ENCODE measurements around the gene SRM. TPM values are rescaled to one million over a fixed set of nuclear protein-coding genes. Genes with fewer than 3 reads are reported as not detected.
A peak's percentile ranks its signal among the peaks of the same experiment; 100 is the strongest.

The SRM gene
- total and polyA plus RNA-seq, 2 of the 13 experiments (the other 11 are each of a cell fraction or from before 2014, with no cell fraction given): 27.9 to 31.8 TPM

GRCh38 chr1:11012260-11013159 lies 47.3 kb downstream of the SRM start, which contains the start of gene TARDBP (continued):
- TF ChIP-seq TAF1 (CRISPR knock-in tag; IDR thresholded peaks at IDR 0.05) (peak; percentile 96), ATF3 (CRISPR knock-in tag; IDR thresholded peaks at IDR 0.05) (0 out of 2 replicates have a peak, but pooled peaks have one; percentile 3), ZSCAN9 (CRISPR knock-in tag; IDR thresholded peaks at IDR 0.05; ENCODE audit: borderline replicate concordance) (peak; percentile 79), ZFP90 (CRISPR knock-in tag; IDR thresholded peaks at IDR 0.05; ENCODE audit: borderline replicate concordance) (peak; percentile 86; the same call in 1 of the 2 replicates), SRY (CRISPR knock-in tag; IDR thresholded peaks at IDR 0.05) (peak; percentile 97; the same call in 1 of the 2 replicates), PHF8 (CRISPR knock-in tag; IDR thresholded peaks at IDR 0.05) (peak; percentile 99), SIX1 (CRISPR knock-in tag; IDR thresholded peaks at IDR 0.05; ENCODE audit: borderline replicate concordance) (no peak), ZNF512 (CRISPR knock-in tag; IDR thresholded peaks at IDR 0.05) (no peak), ZNF709 (CRISPR knock-in tag; IDR thresholded peaks at IDR 0.05) (peak; percentile 66; the same call in 1 of the 2 replicates), SPEN (CRISPR knock-in tag; IDR thresholded peaks at IDR 0.05; ENCODE audit: low read depth) (peak; percentile 94; the same call in 1 of the 2 replicates), ESRRA (CRISPR knock-in tag; IDR thresholded peaks at IDR 0.05; ENCODE audit: low read depth) (peak; percentile 79; the same call in 1 of the 2 replicates), SP2 (CRISPR knock-in tag; IDR thresholded peaks at IDR 0.05) (peak; percentile 41; the same call in 1 of the 2 replicates), BORCS8-MEF2B (CRISPR knock-in tag; IDR thresholded peaks at IDR 0.05) (peak; percentile 86), ATAD3A (CRISPR knock-in tag; IDR thresholded peaks at IDR 0.05) (no peak), SIN3A (IDR thresholded peaks at IDR 0.05; ENCODE audit: borderline replicate concordance, low read depth, low read length) (0 out of 2 replicates have a peak, but pooled peaks have one; percentile 21), ZNF564 (CRISPR knock-in tag; IDR thresholded peaks at IDR 0.05) (peak; percentile 74; the same call in 1 of the 2 replicates), ZNF776 (CRISPR knock-in tag; IDR thresholded peaks at IDR 0.05) (peak; percentile 89), ZNF354B (CRISPR knock-in tag; IDR thresholded peaks at IDR 0.05) (0 out of 2 replicates have a peak, but pooled peaks have one; percentile 90), HMG20A (CRISPR knock-in tag; IDR thresholded peaks at IDR 0.05; ENCODE audit: borderline replicate concordance) (peak; percentile 31; the same call in 1 of the 2 replicates), SALL2 (CRISPR knock-in tag; IDR thresholded peaks at IDR 0.05) (peak; percentile 90; the same call in 1 of the 2 replicates), CHCHD3 (CRISPR knock-in tag; IDR thresholded peaks at IDR 0.05) (peak; percentile 95), THAP9 (CRISPR knock-in tag; IDR thresholded peaks at IDR 0.05; ENCODE audit: borderline replicate concordance) (peak; percentile 93), RXRA (CRISPR knock-in tag; IDR thresholded peaks at IDR 0.05) (peak; percentile 65; the same call in 1 of the 2 replicates)
